ENCODE measurements around the gene CYTH1.

Gene CYTH1

GRCh38 chr17:78723001-78723796 lies 58.9 kb downstream of the CYTH1 start:
- no peak for TF ChIP-seq CTCF (IDR thresholded peaks at IDR 0.05; ENCODE audit: low read depth, low read length)
- peak overlapping the region; percentile 12; the same call in 1 of the 2 replicates for H3K4me3 ChIP-seq (ENCODE audit: low read depth, low read length)

GRCh38 chr17:78722246-78722761 lies 59.8 kb downstream of the CYTH1 start:
- no peak overlapping the region for H3K4me3 ChIP-seq (ENCODE audit: low read depth, low read length)
- no peak for TF ChIP-seq CTCF (IDR thresholded peaks at IDR 0.05; ENCODE audit: low read depth, low read length)

GRCh38 chr17:78719630-78720298 lies 62.3 kb downstream of the CYTH1 start:
- TF ChIP-seq CTCF (IDR thresholded peaks at IDR 0.05; ENCODE audit: low read depth, low read length): no peak
- H3K4me3 ChIP-seq (ENCODE audit: low read depth, low read length): no peak overlapping the region

GRCh38 chr17:78718575-78719208 lies 63.4 kb downstream of the CYTH1 start:
- TF ChIP-seq CTCF (IDR thresholded peaks at IDR 0.05; ENCODE audit: low read depth, low read length): no peak
- H3K4me3 ChIP-seq (ENCODE audit: low read depth, low read length): no peak overlapping the region

GRCh38 chr17:78717431-78717980 lies 64.6 kb downstream of the CYTH1 start:
- peak overlapping the region; percentile 43 for H3K4me3 ChIP-seq (ENCODE audit: low read depth, low read length)
- no peak for TF ChIP-seq CTCF (IDR thresholded peaks at IDR 0.05; ENCODE audit: low read depth, low read length)

- peak overlapping the region; percentile 43 for H3K4me3 ChIP-seq (ENCODE audit: low read depth, low read length)
Observed at GRCh38 chr17:78716814-78717393, 65.2 kb downstream of the CYTH1 start.

More at GRCh38 chr17:78716814-78717393, 65.2 kb downstream of the CYTH1 start:
- TF ChIP-seq CTCF (IDR thresholded peaks at IDR 0.05; ENCODE audit: low read depth, low read length): no peak

Data from WI38 (cell line).